ENCODE results near the gene SAMD7. TPM values are rescaled to one million over a fixed set of nuclear protein-coding genes. Genes with fewer than 3 reads are reported as not detected.

The SAMD7 gene
- total and polyA plus RNA-seq, 2 of the 13 experiments (the other 11 are each of a cell fraction or from before 2014, with no cell fraction given): not detected

- TF ChIP-seq ZHX1 (CRISPR knock-in tag; IDR thresholded peaks at IDR 0.05; ENCODE audit: low read depth): 0 out of 2 replicates have a peak, but pooled peaks have one; percentile 78
- no peak for TF ChIP-seq ZNF598 (CRISPR knock-in tag; IDR thresholded peaks at IDR 0.05; ENCODE audit: borderline replicate concordance)
- TF ChIP-seq ZNF512B (CRISPR knock-in tag; IDR thresholded peaks at IDR 0.05; ENCODE audit: borderline replicate concordance): no peak
- peak; percentile 73; the same call in 1 of the 2 replicates for TF ChIP-seq ZNF670 (CRISPR knock-in tag; IDR thresholded peaks at IDR 0.05; ENCODE audit: borderline replicate concordance)
- TF ChIP-seq ZNF256 (CRISPR knock-in tag; conservative IDR thresholded peaks at IDR 0.05): peak; percentile 7; the same call in 1 of the 2 replicates
- TF ChIP-seq SCMH1 (CRISPR knock-in tag; IDR thresholded peaks at IDR 0.05; ENCODE audit: borderline replicate concordance): no peak
- peak; percentile 57; the same call in 1 of the 2 replicates for TF ChIP-seq MTA1 (CRISPR knock-in tag; IDR thresholded peaks at IDR 0.05; ENCODE audit: borderline replicate concordance)
- TF ChIP-seq ZNF567 (CRISPR knock-in tag; IDR thresholded peaks at IDR 0.05; ENCODE audit: borderline replicate concordance): no peak
- no peak for TF ChIP-seq ZNF235 (CRISPR knock-in tag; IDR thresholded peaks at IDR 0.05; ENCODE audit: borderline replicate concordance)
- TF ChIP-seq ZNF562 (CRISPR knock-in tag; IDR thresholded peaks at IDR 0.05; ENCODE audit: borderline replicate concordance): 0 out of 2 replicates have a peak, but pooled peaks have one; percentile 51
- no peak for TF ChIP-seq ZNF468 (CRISPR knock-in tag; IDR thresholded peaks at IDR 0.05)
- TF ChIP-seq MAFF (IDR thresholded peaks at IDR 0.05; ENCODE audit: low read depth, low read length): no peak
- peak; percentile 87; the same call in 1 of the 2 replicates for TF ChIP-seq ZNF564 (CRISPR knock-in tag; IDR thresholded peaks at IDR 0.05)
- TF ChIP-seq GABPA (IDR thresholded peaks at IDR 0.05; ENCODE audit: low read depth, low read length): no peak
- peak; percentile 49; the same call in 1 of the 2 replicates for TF ChIP-seq GABPA (CRISPR knock-in tag; IDR thresholded peaks at IDR 0.05; ENCODE audit: low read depth)
- TF ChIP-seq ZFP36 (IDR thresholded peaks at IDR 0.05; ENCODE audit: borderline replicate concordance, low read depth, low read length, partially characterized antibody): no peak
- TF ChIP-seq ZNF773 (CRISPR knock-in tag; IDR thresholded peaks at IDR 0.05; ENCODE audit: borderline replicate concordance): peak; percentile 45; the same call in 1 of the 2 replicates
- TF ChIP-seq ZNF850 (CRISPR knock-in tag; conservative IDR thresholded peaks at IDR 0.05): no peak
- 0 out of 2 replicates have a peak, but pooled peaks have one; percentile 5 for TF ChIP-seq ZNF180 (CRISPR knock-in tag; IDR thresholded peaks at IDR 0.05; ENCODE audit: borderline replicate concordance, low read depth)
- 0 out of 2 replicates have a peak, but pooled peaks have one; percentile 50 for TF ChIP-seq ZNF121 (CRISPR knock-in tag; IDR thresholded peaks at IDR 0.05)
- peak; percentile 37; the same call in 1 of the 2 replicates for TF ChIP-seq ZNF589 (CRISPR knock-in tag; conservative IDR thresholded peaks at IDR 0.05)
- no peak for TF ChIP-seq RARG (CRISPR knock-in tag; IDR thresholded peaks at IDR 0.05; ENCODE audit: low read depth)
- TF ChIP-seq ZNF10 (CRISPR knock-in tag; IDR thresholded peaks at IDR 0.05; ENCODE audit: borderline replicate concordance, low read depth): no peak
- TF ChIP-seq ZNF354B (CRISPR knock-in tag; IDR thresholded peaks at IDR 0.05): 0 out of 2 replicates have a peak, but pooled peaks have one; percentile 80
- TF ChIP-seq JUND (CRISPR knock-in tag; IDR thresholded peaks at IDR 0.05): peak; percentile 45; the same call in 1 of the 2 replicates
- no peak for TF ChIP-seq NRL (CRISPR knock-in tag; IDR thresholded peaks at IDR 0.05; ENCODE audit: borderline replicate concordance)
Observed at GRCh38 chr3:169966428-169966950, 55.1 kb downstream of the SAMD7 start, which contains the start of gene SEC62 (continued).
